K562 (cell line): ENCODE measurements around the gene KAT2B. TPM values are rescaled to one million over a fixed set of nuclear protein-coding genes. Genes with fewer than 3 reads are reported as not detected.
A peak's percentile ranks its signal among the peaks of the same experiment; 100 is the strongest.

Experiments used
- ATAC-seq: fragments of 200-7000 bp; cut with Tn5 transposase; 3 replicates; pipeline ENCODE4 v1.9.1; 2020; ENCODE audit warnings: moderate library complexity
- BruUV-seq: library from RNA; stranded (reverse); fragments of 400-500 nt; replicated peaks from 2 replicates; lab custom pipeline; 2021; lab: Mats Ljungman, UMichigan
- CTCF ChIA-PET: fragments of 300-600 bp; formaldehyde crosslinking; extraction: SDS; loops from one replicate; lab custom pipeline; 2021; ENCODE audit warnings: low intra/inter-chr PET ratio; lab: Yijun Ruan, JAX
- POLR2A ChIA-PET: fragments of 300-600, 350-650 bp; sonication (Branson Sonifier 250); formaldehyde crosslinking; extraction: SDS; loops from one replicate; lab custom pipeline; 2021; ENCODE audit warnings: antibody characterized with exemption, inconsistent platforms; lab: Yijun Ruan, JAX
- DNase-seq, 4 experiments: peaks; one replicate each; pipeline versions ENCODE4 v3.0.0 to v3.0.0-alpha.2; 2011 to 2018; ENCODE audit warnings: low spot score in 3 of 4, mixed read lengths in 3 of 4; ENCODE audit errors: extremely low read depth in 1 of 4
- FAIRE-seq: peaks from 2 replicates; lab custom pipeline; 2011; peaks lifted over from hg19 to GRCh38; lab: Jason Lieb, UNC
- H2AFZ ChIP-seq: 2 replicates; pipeline ENCODE4 v1.6.0; 2011; ENCODE audit warnings: low read depth, low read length, control low read depth, inconsistent platforms
- H3K27ac ChIP-seq: fragments of 200-600 bp; 3 replicates; pipeline ENCODE4 v1.8.0; 2011; ENCODE audit warnings: low read depth, mild to moderate bottlenecking, control low read depth, inconsistent platforms, low read length, moderate library complexity, mixed read lengths; ENCODE audit errors: extremely low read depth
- H3K27me3 ChIP-seq, 2 experiments: fragments of 300-600 bp in 1 of 2; 2 replicates in 1 of 2; 3 replicates in 1 of 2; pipeline versions ENCODE4 v1.6.0 to v1.8.0; 2011; ENCODE audit warnings: inconsistent platforms in 2 of 2, low read length in 2 of 2, mild to moderate bottlenecking in 1 of 2, mixed read lengths in 1 of 2, moderate library complexity in 1 of 2; ENCODE audit not compliant: control insufficient read depth in 2 of 2, insufficient read depth in 2 of 2
- H3K36me3 ChIP-seq: fragments of 300-600 bp; 3 replicates; pipeline ENCODE4 v1.8.0; 2011; ENCODE audit warnings: mild to moderate bottlenecking, low read length, inconsistent platforms; ENCODE audit not compliant: control insufficient read depth, insufficient read depth
- H3K4me1 ChIP-seq, 2 experiments: fragments of 200-600 bp in 1 of 2; replicated peaks in 1 of 2; 2 replicates in 1 of 2; 3 replicates in 1 of 2; pipeline versions ENCODE4 v1.5.1 to v1.8.0; 2011; ENCODE audit warnings: inconsistent platforms in 2 of 2, low read length in 2 of 2, mild to moderate bottlenecking in 1 of 2, mixed read lengths in 1 of 2, moderate library complexity in 1 of 2; ENCODE audit not compliant: control insufficient read depth in 2 of 2, insufficient read depth in 2 of 2
- H3K4me2 ChIP-seq: 2 replicates; pipeline ENCODE4 v1.6.1; 2011; ENCODE audit warnings: low read length, control low read depth, inconsistent platforms, mixed read lengths; ENCODE audit not compliant: insufficient read depth
- H3K4me3 ChIP-seq: fragments of 200-600 bp; sonication (generic), shearing (Covaris generic); 2 replicates; pipeline ENCODE4 v1.5.1; 2016; ENCODE audit warnings: control low read depth, inconsistent platforms
- H3K79me2 ChIP-seq: fragments of 200-600 bp; 3 replicates; pipeline ENCODE4 v1.8.0; 2011; ENCODE audit warnings: low read length, inconsistent platforms; ENCODE audit not compliant: control insufficient read depth, insufficient read depth
- H3K9ac ChIP-seq, 2 experiments: 2 replicates each; pipeline versions ENCODE4 v1.6.0 to v1.6.1; 2011; ENCODE audit warnings: low read depth in 2 of 2, low read length in 2 of 2, control low read depth in 1 of 2, inconsistent platforms in 1 of 2, mild to moderate bottlenecking in 1 of 2, mixed read lengths in 1 of 2; ENCODE audit not compliant: insufficient read depth in 1 of 2
- H3K9me1 ChIP-seq: one replicate; pipeline ENCODE4 v1.6.0; 2011; ENCODE audit warnings: inconsistent platforms, mild to moderate bottlenecking, low read length, moderate library complexity; ENCODE audit not compliant: control insufficient read depth, insufficient read depth
- H3K9me3 ChIP-seq: replicated peaks from 2 replicates; pipeline ENCODE4 v1.5.1; 2011; ENCODE audit warnings: low read depth, low read length, inconsistent platforms; ENCODE audit not compliant: control insufficient read depth, insufficient read depth
- H4K20me1 ChIP-seq: replicated peaks from 2 replicates; pipeline ENCODE4 v1.6.1; 2011; ENCODE audit warnings: low read length, inconsistent platforms, mixed read lengths; ENCODE audit not compliant: control insufficient read depth, insufficient read depth
- ATF3 ChIP-seq, 2 experiments: fragments of 450-650 bp in 1 of 2; sonication (generic) in 1 of 2; formaldehyde crosslinking in 1 of 2; IDR thresholded peaks in 1 of 2; conservative IDR thresholded peaks in 1 of 2; 2 replicates each; pipeline versions ENCODE4 v1.6.1 to v1.8.1; 2016 to 2023; ENCODE audit warnings: mild to moderate bottlenecking in 2 of 2, moderate library complexity in 2 of 2, inconsistent platforms in 1 of 2, missing genetic modification reagents in 1 of 2
- ELF2 ChIP-seq: fragments of 250-450 bp; sonication (Bioruptor Pico); IDR thresholded peaks from 2 replicates; pipeline ENCODE4 v1.5.0; 2021; ENCODE audit warnings: mild to moderate bottlenecking
- FOXM1 ChIP-seq, 2 experiments: fragments of 450-650 bp in 1 of 2; sonication (generic) in 1 of 2; formaldehyde crosslinking in 1 of 2; IDR thresholded peaks; 2 replicates each; pipeline versions ENCODE4 v1.6.1 to v1.9.0; 2017 to 2022; ENCODE audit warnings: low read depth in 2 of 2, mild to moderate bottlenecking in 2 of 2, missing genetic modification reagents in 1 of 2, moderate library complexity in 1 of 2
- HOXB6 ChIP-seq: fragments of 250-450 bp; sonication (Bioruptor Pico); IDR thresholded peaks from 2 replicates; pipeline ENCODE4 v1.5.1; 2022; ENCODE audit warnings: mild to moderate bottlenecking, borderline replicate concordance
- NCOA1 ChIP-seq: fragments of 450-650 bp; IDR thresholded peaks from 2 replicates; pipeline ENCODE4 v1.6.1; 2016; ENCODE audit warnings: low read depth
- NR2C1 ChIP-seq, 2 experiments: fragments of 450-650 bp; IDR thresholded peaks; 2 replicates each; pipeline ENCODE4 v1.6.1; 2017; ENCODE audit warnings: mild to moderate bottlenecking in 2 of 2, antibody characterized with exemption in 1 of 2, inconsistent platforms in 1 of 2, missing compliant biosample characterization in 1 of 2, missing genetic modification characterization in 1 of 2
- PTTG1 ChIP-seq: fragments of 450-650 bp; IDR thresholded peaks from 2 replicates; pipeline ENCODE4 v1.6.1; 2016; ENCODE audit warnings: low read depth, mild to moderate bottlenecking, missing genetic modification characterization, missing compliant biosample characterization
- RERE ChIP-seq: sonication (generic); formaldehyde crosslinking; IDR thresholded peaks from 2 replicates; pipeline ENCODE4 v1.8.0; 2023; ENCODE audit warnings: missing genetic modification reagents, mild to moderate bottlenecking, borderline replicate concordance
- RUNX1 ChIP-seq: sonication (generic); IDR thresholded peaks from 2 replicates; pipeline ENCODE4 v1.6.1; 2016; ENCODE audit warnings: antibody characterized with exemption, low read depth
- SPI1 ChIP-seq: IDR thresholded peaks from 2 replicates; pipeline ENCODE4 v1.6.1; 2011; ENCODE audit warnings: low read depth, low read length, control low read depth, borderline replicate concordance
- TFAM ChIP-seq: fragments of 250-450 bp; sonication (Bioruptor Pico); conservative IDR thresholded peaks from 2 replicates; pipeline ENCODE4 v1.5.0; 2021; ENCODE audit warnings: mild to moderate bottlenecking, moderate library complexity
- USF1 ChIP-seq: sonication (generic); formaldehyde crosslinking; IDR thresholded peaks from 2 replicates; pipeline ENCODE4 v1.9.0; 2022; ENCODE audit warnings: mild to moderate bottlenecking, missing genetic modification reagents
- ZFP36 ChIP-seq: fragments of 150-350 bp; IDR thresholded peaks from 2 replicates; pipeline ENCODE4 v1.6.1; 2018; ENCODE audit warnings: low read length, low read depth; ENCODE audit not compliant: partially characterized antibody
- ZNF212 ChIP-seq: fragments of 450-650 bp; formaldehyde crosslinking; IDR thresholded peaks from 2 replicates; pipeline ENCODE4 v1.4.0; 2020; ENCODE audit warnings: mild to moderate bottlenecking
- ZNF324 ChIP-seq: fragments of 250-450 bp; sonication (Bioruptor Pico); IDR thresholded peaks from 2 replicates; pipeline ENCODE4 v1.4.0; 2020; ENCODE audit warnings: mild to moderate bottlenecking
- ZNF785 ChIP-seq: fragments of 250-450 bp; sonication (Bioruptor Pico); IDR thresholded peaks from 2 replicates; pipeline ENCODE4 v1.4.0; 2020; ENCODE audit warnings: mild to moderate bottlenecking
- WGBS: fragments of 100-300 bp; shearing (Covaris generic); methylation state at CpG from one replicate; pipeline ENCODE4 v1.1.6; 2016; ENCODE audit warnings: low coverage, mixed read lengths; ENCODE audit not compliant: insufficient coverage; ENCODE audit errors: missing lambda C conversion rate; 5-methylcytosine and 5-hydroxymethylcytosine counted together
- in situ Hi-C: fragments of 300-500 bp; cut with MboI; formaldehyde crosslinking; loops from 4 replicates; pipeline ENCODE4 v1.15.0; 2018; ENCODE audit warnings: inconsistent platforms, mixed read lengths
- intact Hi-C: fragments of 100-400 bp; cut with micrococcal nuclease; formaldehyde crosslinking; loops from 2 replicates; pipeline ENCODE4 v1.14.2; 2022
- polyA plus RNA-seq, 8 experiments: library from polyadenylated mRNA; depleted of rRNA in 4 of 8; stranded (reverse) in 5 of 8; unstranded in 3 of 8; fragments of >200 nt; fragmentation: Nextera tagmentation in 2 of 8; fragmentation: Illumina TruSeq in 1 of 8; extraction: Ambion mirVana in 2 of 8; extraction: Trizol in 1 of 8; gene quantifications; 2 replicates each; pipeline versions ENCODE4 v1.2.1 to v1.2.3, GENCODE V29; 2011 to 2014; ENCODE audit warnings: inconsistent platforms in 1 of 8, missing spikeins in 1 of 8
- total RNA-seq, 7 experiments: library from RNA; depleted of rRNA in 6 of 7; stranded (reverse); fragments of >200 nt in 6 of 7; fragmentation: Illumina TruSeq in 2 of 7; extraction: Trizol in 2 of 7; gene quantifications; 2 replicates each; pipeline versions ENCODE4 v1.2.1 to v1.2.3, GENCODE V29; 2011 to 2021; ENCODE audit warnings: low replicate concordance in 1 of 7

KAT2B gene
- total and polyA plus RNA-seq, 9 of the 15 experiments (the other 6 are each of a cell fraction or from before 2014, with no cell fraction given): 3.3 to 14.9 (median 12.2) TPM

- H3K27ac ChIP-seq: no peak overlapping the region
- H3K4me3 ChIP-seq: no peak overlapping the region
- ChIA-PET POLR2A (no interaction called here), CTCF (no interaction called here)
- DNase-seq (no peak), ATAC-seq (no peak), FAIRE-seq (no peak)
- peak overlapping the region; percentile 32; the same call in 1 of the 2 replicates for H2AFZ ChIP-seq
- in situ Hi-C loops (no loop called here), intact Hi-C loops (no loop called here)
- H3K9me1 ChIP-seq: no peaks in the 10 kb centered on the region
- no peaks in the 10 kb centered on the region for H4K20me1 ChIP-seq
- peaks cover 3 to 9% of the 10 kb centered on the region in 2 experiments; a peak in 4 of 5 replicates for H3K4me1 ChIP-seq
- 79% methylated on average over 7 of the region's 7 CpGs for WGBS
- no peaks in the 10 kb centered on the region for H3K9me3 ChIP-seq
- H3K9ac ChIP-seq: no peak overlapping the region
- no peak overlapping the region for H3K4me2 ChIP-seq
- H3K27me3 ChIP-seq: no peaks in the 10 kb centered on the region
- BruUV-seq: no TSS peak
- H3K36me3 ChIP-seq: no peaks in the 10 kb centered on the region
- no peaks in the 10 kb centered on the region for H3K79me2 ChIP-seq
- TF ChIP-seq SPI1: no peak
- TF ChIP-seq FOXM1 (IDR thresholded peaks at IDR 0.05; ENCODE audit: low read depth): no peak
- TF ChIP-seq FOXM1 (CRISPR knock-in tag; IDR thresholded peaks at IDR 0.05; ENCODE audit: low read depth): no peak
- TF ChIP-seq ELF2: no peak
- TF ChIP-seq ZNF785 (CRISPR knock-in tag): no peak
- TF ChIP-seq RUNX1: no peak
- no peak for TF ChIP-seq NCOA1
- TF ChIP-seq ZFP36: no peak
- no peak for TF ChIP-seq NR2C1 (IDR thresholded peaks at IDR 0.05)
- TF ChIP-seq NR2C1 (tag; IDR thresholded peaks at IDR 0.05): no peak
- no peak for TF ChIP-seq RERE (CRISPR knock-in tag)
- no peak for TF ChIP-seq USF1 (CRISPR knock-in tag)
- TF ChIP-seq ZNF212 (CRISPR knock-in tag): no peak
- TF ChIP-seq TFAM: no peak
- TF ChIP-seq ATF3 (IDR thresholded peaks at IDR 0.05): no peak
- TF ChIP-seq ATF3 (CRISPR knock-in tag; conservative IDR thresholded peaks at IDR 0.05): no peak
- no peak for TF ChIP-seq HOXB6 (CRISPR knock-in tag)
- TF ChIP-seq ZNF324: no peak
- no peak for TF ChIP-seq PTTG1 (tag)
Observed at GRCh38 chr3:20028905-20029331, 11.3 kb upstream of the KAT2B start.
